Dendritic cell treated with granulocyte-macrophage colony-stimulating factor and Interleukin-4, amounts not matched to agents 40 ng/mL and 50 ng/mL, for 4 days (primary cell): ENCODE results near the gene ETNK1.

Source experiments
- H3K27ac Mint-ChIP-seq: one replicate; pipeline ENCODE4 v1.8.0; 2022; ENCODE audit warnings: mild to moderate bottlenecking, mixed read lengths
- H3K27me3 Mint-ChIP-seq: one replicate; pipeline ENCODE4 v1.8.0; 2022; ENCODE audit warnings: mild to moderate bottlenecking, mixed read lengths
- H3K36me3 Mint-ChIP-seq: one replicate; pipeline ENCODE4 v1.8.0; 2022; ENCODE audit warnings: low read depth, mixed read lengths
- H3K4me1 Mint-ChIP-seq: one replicate; pipeline ENCODE4 v1.8.0; 2022; ENCODE audit warnings: low read depth, mixed read lengths
- H3K4me3 Mint-ChIP-seq: one replicate; pipeline ENCODE4 v1.8.0; 2022; ENCODE audit warnings: mild to moderate bottlenecking, moderate library complexity, mixed read lengths
- H3K9me3 Mint-ChIP-seq: one replicate; pipeline ENCODE4 v1.8.0; 2022; ENCODE audit warnings: mixed read lengths
- intact Hi-C: fragments of 100-400 bp; cut with micrococcal nuclease; formaldehyde crosslinking; loops from one replicate; pipeline ENCODE4 v1.15.0; 2022

The ETNK1 gene

DNA sequence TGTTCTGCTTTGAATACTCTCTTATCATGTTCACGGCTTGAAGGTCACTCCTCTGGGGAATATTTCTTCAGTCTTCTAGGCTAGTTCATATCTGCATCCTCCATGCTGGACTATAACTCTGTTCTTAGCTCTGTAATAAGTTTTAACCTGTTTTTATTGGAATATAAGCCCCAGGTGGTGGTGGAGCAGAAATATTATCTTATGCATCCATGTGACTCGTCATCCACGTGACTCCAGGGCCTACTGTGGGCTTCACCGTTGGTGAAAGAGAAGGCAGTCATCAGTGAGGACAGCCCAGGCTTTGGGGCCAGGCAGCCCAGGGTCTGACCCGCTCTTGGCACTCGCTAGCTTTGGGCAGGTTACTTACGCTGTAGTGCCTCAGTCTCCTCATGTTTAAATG is 87.1 kb downstream of the ETNK1 start:
- intact Hi-C loops = no loop called here
- H3K9me3 Mint-ChIP-seq = no peaks in the 10 kb centered on the region
- no peak overlapping the region for H3K4me3 Mint-ChIP-seq
- peaks cover 9% of the 10 kb centered on the region for H3K4me1 Mint-ChIP-seq
- peaks cover 2% of the 10 kb centered on the region for H3K27me3 Mint-ChIP-seq
- H3K36me3 Mint-ChIP-seq = no peaks in the 10 kb centered on the region
- H3K27ac Mint-ChIP-seq = no peak overlapping the region

DNA sequence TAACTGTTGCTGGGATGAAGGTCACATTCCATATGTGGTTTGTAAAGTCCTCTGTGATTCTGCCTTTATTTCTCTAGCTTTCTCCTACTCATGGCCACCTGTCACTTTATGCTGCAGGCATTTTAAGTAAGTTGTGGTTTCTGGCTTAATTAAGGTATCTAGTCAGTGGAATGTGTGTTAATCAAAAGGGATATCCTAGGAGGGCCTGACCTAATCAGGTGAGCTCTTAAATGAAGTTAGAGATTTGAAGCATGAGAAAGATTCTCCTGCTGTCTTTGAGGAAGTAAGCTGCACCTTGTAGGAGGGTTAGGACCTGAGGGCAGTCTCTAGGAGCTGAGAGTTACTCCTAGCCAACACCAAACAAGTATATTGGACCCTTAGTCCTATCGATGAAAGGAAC is 90.3 kb downstream of the ETNK1 start:
- H3K27ac Mint-ChIP-seq = no peak overlapping the region
- no peaks in the 10 kb centered on the region for H3K9me3 Mint-ChIP-seq
- intact Hi-C loops = no loop called here
- H3K4me1 Mint-ChIP-seq = no peaks in the 10 kb centered on the region
- no peaks in the 10 kb centered on the region for H3K36me3 Mint-ChIP-seq
- no peak overlapping the region for H3K4me3 Mint-ChIP-seq
- peaks cover 2% of the 10 kb centered on the region for H3K27me3 Mint-ChIP-seq

DNA sequence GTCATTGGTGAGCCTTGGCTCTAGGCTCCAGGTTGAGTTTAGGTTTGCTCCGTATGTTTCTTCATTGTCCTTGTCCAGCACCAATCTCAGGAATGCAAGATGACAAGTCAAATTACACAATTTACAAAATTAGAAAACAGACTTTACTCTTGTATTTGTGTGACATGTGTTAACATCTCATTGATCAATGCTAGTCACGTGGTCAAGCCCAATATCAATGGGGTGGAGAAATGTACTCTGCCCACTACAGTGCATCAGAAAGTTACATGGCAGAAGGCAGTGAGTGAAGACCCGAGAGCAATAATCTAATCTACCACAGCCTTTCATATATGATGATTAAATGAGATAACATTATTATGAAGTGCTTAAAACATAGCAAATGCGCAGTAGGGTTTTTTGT is 94.8 kb downstream of the ETNK1 start:
- H3K36me3 Mint-ChIP-seq = no peaks in the 10 kb centered on the region
- no peaks in the 10 kb centered on the region for H3K4me1 Mint-ChIP-seq
- intact Hi-C loops = no loop called here
- no peak overlapping the region for H3K4me3 Mint-ChIP-seq
- H3K27ac Mint-ChIP-seq = no peak overlapping the region
- peaks cover 2% of the 10 kb centered on the region for H3K27me3 Mint-ChIP-seq
- H3K9me3 Mint-ChIP-seq = no peaks in the 10 kb centered on the region

DNA sequence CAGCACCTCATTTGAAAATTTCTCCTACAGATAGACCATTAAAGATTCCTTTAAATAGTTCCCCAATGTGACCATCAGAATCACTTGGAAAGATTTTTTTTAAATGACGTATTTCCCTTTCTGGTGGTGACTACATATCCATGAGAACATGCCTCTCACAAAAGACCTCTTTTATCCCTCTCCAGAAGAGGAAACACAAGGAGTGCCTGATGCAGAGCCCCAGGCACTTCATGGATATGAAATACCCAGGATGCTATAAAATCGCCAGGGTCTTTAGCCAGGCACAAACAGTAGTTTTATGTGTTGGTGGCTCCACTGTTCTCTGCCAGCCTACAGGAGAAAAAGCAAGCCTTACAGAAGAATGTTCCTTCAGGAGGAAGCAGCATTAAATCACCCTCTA is 97.1 kb downstream of the ETNK1 start:
- Mint-ChIP-seq H3K36me3 (no peaks in the 10 kb centered on the region), H3K4me1 (no peaks in the 10 kb centered on the region), H3K27ac (no peak overlapping the region), H3K27me3 (no peaks in the 10 kb centered on the region), H3K4me3 (no peak overlapping the region), H3K9me3 (no peaks in the 10 kb centered on the region)
- intact Hi-C loops = no loop called here

DNA sequence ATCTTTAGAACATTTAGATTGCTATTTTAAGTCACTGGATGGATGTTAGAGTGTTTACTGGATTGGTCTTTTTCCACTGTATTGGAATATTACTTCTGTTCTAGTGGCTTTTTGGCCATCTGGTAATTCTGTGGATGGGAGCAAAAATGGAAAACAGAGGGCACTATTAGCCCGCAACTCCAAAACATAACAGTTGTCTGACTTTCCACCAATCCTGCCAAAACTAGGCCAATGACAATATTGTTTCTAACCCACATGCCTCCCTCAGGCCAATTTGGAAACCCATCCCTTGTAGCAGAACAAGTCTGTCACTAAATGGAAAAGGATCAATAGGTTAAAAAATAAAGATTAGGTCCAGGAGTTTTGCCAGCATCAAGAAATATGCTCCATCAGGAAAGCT is 97.8 kb downstream of the ETNK1 start:
- H3K27me3 Mint-ChIP-seq = no peaks in the 10 kb centered on the region
- intact Hi-C loops = no loop called here
- H3K4me3 Mint-ChIP-seq = no peak overlapping the region
- no peaks in the 10 kb centered on the region for H3K9me3 Mint-ChIP-seq
- H3K27ac Mint-ChIP-seq = no peak overlapping the region
- H3K36me3 Mint-ChIP-seq = no peaks in the 10 kb centered on the region
- H3K4me1 Mint-ChIP-seq = no peaks in the 10 kb centered on the region

DNA sequence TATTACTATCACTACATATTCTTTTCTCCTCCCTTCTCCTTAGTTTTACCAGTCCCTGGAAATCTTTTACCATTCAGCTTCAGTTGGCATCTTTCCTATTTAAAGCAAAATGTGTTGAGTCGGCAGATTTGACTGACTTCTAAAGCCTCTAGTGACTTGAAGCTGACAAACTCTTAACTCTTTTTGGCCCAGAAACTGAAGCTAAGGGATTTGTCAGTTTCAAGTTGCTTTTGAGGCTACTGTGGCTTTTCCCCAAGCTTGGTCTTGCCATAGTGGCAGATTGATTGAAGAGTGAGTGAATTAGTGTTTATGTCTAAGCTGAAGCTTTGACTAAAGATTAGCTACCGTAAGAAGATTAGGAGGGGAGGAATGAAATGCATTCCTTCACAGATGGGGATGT is 104.0 kb downstream of the ETNK1 start:
- Mint-ChIP-seq H3K27me3 (no peaks in the 10 kb centered on the region), H3K27ac (peak overlapping the region; percentile 74), H3K9me3 (no peaks in the 10 kb centered on the region)

DNA sequence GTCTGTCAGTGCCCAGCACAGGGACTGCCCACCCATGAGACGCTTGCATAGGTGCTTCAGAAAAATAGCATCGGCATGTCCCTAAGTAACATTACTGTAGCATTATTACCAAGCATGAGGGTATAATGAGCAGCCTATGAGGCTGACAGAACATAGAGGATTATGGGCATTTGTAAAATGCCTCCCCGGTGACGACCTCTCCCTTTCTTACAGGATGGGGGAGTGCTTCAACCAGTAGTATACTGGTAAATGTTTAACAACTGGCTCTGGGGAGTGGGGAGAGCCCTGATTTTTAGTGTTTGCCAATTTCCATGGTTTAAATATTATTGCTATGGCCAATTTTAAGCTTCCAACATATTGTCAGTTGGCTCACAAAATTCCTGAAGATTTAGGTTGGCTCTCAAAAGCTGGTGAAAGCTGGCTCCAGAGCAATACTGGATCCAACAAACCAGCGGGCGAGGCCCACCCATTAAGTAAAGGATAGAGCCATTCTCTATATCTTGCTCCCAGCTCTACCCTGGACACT is 104.5 kb downstream of the ETNK1 start:
- peaks cover 26% of the 10 kb centered on the region for H3K4me1 Mint-ChIP-seq
- no peaks in the 10 kb centered on the region for H3K9me3 Mint-ChIP-seq
- peak overlapping the region; percentile 74 for H3K27ac Mint-ChIP-seq
- intact Hi-C loops = no loop called here
- peak overlapping the region; percentile 26 for H3K4me3 Mint-ChIP-seq
- H3K36me3 Mint-ChIP-seq = no peaks in the 10 kb centered on the region
- no peaks in the 10 kb centered on the region for H3K27me3 Mint-ChIP-seq

More for the DNA sequence above, 104.0 kb downstream of the ETNK1 start:
- no peak overlapping the region for H3K4me3 Mint-ChIP-seq
- H3K36me3 Mint-ChIP-seq = no peaks in the 10 kb centered on the region
- intact Hi-C loops = no loop called here
- peaks cover 26% of the 10 kb centered on the region for H3K4me1 Mint-ChIP-seq

DNA sequence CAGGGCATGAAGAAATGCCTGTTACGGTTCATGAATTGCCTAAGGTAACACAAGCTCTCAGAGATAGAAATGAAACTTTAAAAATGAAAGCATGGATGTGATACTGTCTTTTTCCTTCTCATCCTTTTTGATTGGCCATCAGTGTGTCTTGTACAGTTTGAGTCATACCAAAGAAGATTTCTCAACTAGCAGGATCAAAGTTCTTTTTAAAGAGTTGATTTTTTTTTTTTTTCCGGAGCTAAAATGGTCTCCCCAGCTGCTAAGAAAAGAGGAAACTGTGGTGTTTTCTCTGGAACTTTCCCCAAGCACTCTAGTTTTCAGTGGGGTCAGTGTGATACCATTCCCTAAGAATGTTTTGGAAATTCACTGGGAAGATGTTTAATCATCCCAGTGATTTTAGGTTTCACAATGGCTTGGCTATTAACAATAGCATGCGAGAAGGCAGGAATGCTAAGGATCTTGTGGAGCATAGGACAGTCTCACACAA is 105.0 kb downstream of the ETNK1 start:
- Mint-ChIP-seq H3K9me3 (no peaks in the 10 kb centered on the region), H3K36me3 (no peaks in the 10 kb centered on the region), H3K4me1 (peaks cover 26% of the 10 kb centered on the region), H3K27me3 (no peaks in the 10 kb centered on the region), H3K27ac (peak overlapping the region; percentile 74), H3K4me3 (peak overlapping the region; percentile 26)
- intact Hi-C loops = no loop called here

DNA sequence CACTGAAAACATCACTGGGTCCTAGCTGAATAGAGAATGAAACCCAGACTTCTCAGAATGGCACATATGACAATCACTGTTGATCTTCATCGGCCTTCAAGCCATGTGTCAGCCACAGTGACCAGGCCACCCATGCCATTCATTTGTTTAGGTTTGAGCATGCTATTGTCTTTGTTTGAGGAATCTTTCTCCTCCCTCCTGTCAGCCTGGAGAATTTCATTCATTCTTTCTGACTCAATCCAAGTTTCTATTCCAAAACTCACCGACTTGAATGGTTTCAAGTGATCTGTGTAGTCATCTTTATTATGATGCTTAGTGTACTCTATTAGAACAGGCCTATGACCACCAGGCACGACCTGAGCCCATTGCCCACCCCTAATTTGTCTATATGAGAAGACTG is 106.3 kb downstream of the ETNK1 start:
- H3K9me3 Mint-ChIP-seq = no peaks in the 10 kb centered on the region
- H3K36me3 Mint-ChIP-seq = no peaks in the 10 kb centered on the region
- intact Hi-C loops = no loop called here
- no peak overlapping the region for H3K27ac Mint-ChIP-seq
- peaks cover 26% of the 10 kb centered on the region for H3K4me1 Mint-ChIP-seq
- no peak overlapping the region for H3K4me3 Mint-ChIP-seq
- H3K27me3 Mint-ChIP-seq = no peaks in the 10 kb centered on the region

DNA sequence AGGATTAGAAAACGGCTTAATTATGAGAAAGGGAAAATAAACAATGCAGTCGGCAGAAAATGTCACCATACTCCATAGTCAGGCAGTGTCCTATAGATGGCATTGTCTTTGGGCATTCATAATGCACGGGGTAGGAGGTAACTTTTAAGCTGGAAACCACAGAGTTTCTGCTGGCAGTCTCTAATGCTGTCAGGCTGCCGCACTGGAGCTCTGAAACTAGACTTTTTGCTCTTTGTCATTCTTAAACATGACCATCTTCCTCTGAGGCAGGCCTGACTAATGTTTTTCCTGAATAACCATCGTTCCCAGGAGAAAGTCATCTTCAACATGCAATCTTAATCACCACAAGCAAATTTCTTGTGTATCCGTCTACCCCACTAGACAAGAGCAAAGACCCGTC is 108.8 kb downstream of the ETNK1 start:
- intact Hi-C loops = no loop called here
- no peaks in the 10 kb centered on the region for H3K9me3 Mint-ChIP-seq
- H3K27ac Mint-ChIP-seq = no peak overlapping the region

DNA sequence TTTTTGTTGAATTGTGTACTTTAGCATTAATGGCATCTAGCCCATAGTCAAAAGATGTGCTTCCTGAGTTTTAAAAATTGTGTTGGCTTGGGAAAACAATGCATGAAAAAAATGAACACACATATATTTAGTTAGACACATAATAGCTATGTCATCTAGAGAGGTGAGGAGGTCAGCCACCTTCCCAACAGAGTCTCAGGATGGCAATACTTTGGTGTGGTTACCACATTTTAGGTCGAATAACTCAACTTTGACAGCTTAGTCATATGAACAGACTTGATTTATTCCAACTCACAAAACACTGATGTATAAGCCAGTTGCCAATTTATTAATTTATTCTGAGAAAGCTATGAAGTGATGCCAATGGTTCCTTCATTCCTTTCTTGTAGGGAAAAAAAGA is 114.0 kb downstream of the ETNK1 start:
- Mint-ChIP-seq H3K4me3 (no peak overlapping the region), H3K36me3 (no peaks in the 10 kb centered on the region), H3K27ac (no peak overlapping the region)

More for the DNA sequence above, 108.8 kb downstream of the ETNK1 start:
- H3K27me3 Mint-ChIP-seq = no peaks in the 10 kb centered on the region
- no peak overlapping the region for H3K4me3 Mint-ChIP-seq
- H3K36me3 Mint-ChIP-seq = no peaks in the 10 kb centered on the region
- peaks cover 23% of the 10 kb centered on the region for H3K4me1 Mint-ChIP-seq

More for the DNA sequence above, 114.0 kb downstream of the ETNK1 start:
- Mint-ChIP-seq H3K27me3 (no peaks in the 10 kb centered on the region), H3K4me1 (no peaks in the 10 kb centered on the region), H3K9me3 (no peaks in the 10 kb centered on the region)
- intact Hi-C loops = no loop called here
